Middle frontal gyrus (tissue), 1 donor: Measurements from ENCODE around the gene GALNT11.
"Not testable (repeated sequence)": the region's sequence is repeated elsewhere in the genome, so short reads cannot be mapped to it uniquely, and the experiment has no call there.

Source experiments
- DNase-seq: peaks from one replicate; pipeline ENCODE4 v3.0.0-alpha.2; 2015; ENCODE audit warnings: low spot score; ENCODE audit errors: extremely low spot score

The GALNT11 gene

GRCh38 chr7:152027491-152028365 lies 2.3 kb downstream of the GALNT11 start:
- not testable (repeated sequence) for DNase-seq

- DNase-seq = not testable (repeated sequence)
Measured at GRCh38 chr7:152030059-152030458, 4.6 kb downstream of the GALNT11 start.

GRCh38 chr7:152030639-152031038 lies 5.2 kb downstream of the GALNT11 start:
- DNase-seq = not testable (repeated sequence)

GRCh38 chr7:152035817-152036216 lies 10.3 kb downstream of the GALNT11 start:
- DNase-seq = no peak

GRCh38 chr7:152038410-152038809 lies 12.9 kb downstream of the GALNT11 start:
- DNase-seq = not testable (repeated sequence)

GRCh38 chr7:152043086-152043485 lies 17.6 kb downstream of the GALNT11 start:
- not testable (repeated sequence) for DNase-seq

GRCh38 chr7:152044909-152045308 lies 19.4 kb downstream of the GALNT11 start:
- DNase-seq = not testable (repeated sequence)

- no peak for DNase-seq
Measured at GRCh38 chr7:152046531-152046930, 21.1 kb downstream of the GALNT11 start.

GRCh38 chr7:152048051-152048450 lies 22.6 kb downstream of the GALNT11 start:
- no peak for DNase-seq

- DNase-seq = no peak
Measured at GRCh38 chr7:152050547-152050971, 25.1 kb downstream of the GALNT11 start.

GRCh38 chr7:152051968-152052367 lies 26.5 kb downstream of the GALNT11 start:
- no peak for DNase-seq

GRCh38 chr7:152052771-152053170 lies 27.3 kb downstream of the GALNT11 start:
- no peak for DNase-seq

GRCh38 chr7:152054367-152055230 lies 29.1 kb downstream of the GALNT11 start:
- no peak for DNase-seq

- DNase-seq = no peak
Measured at GRCh38 chr7:152056621-152057274, 31.3 kb downstream of the GALNT11 start.

GRCh38 chr7:152059311-152059710 lies 33.8 kb downstream of the GALNT11 start:
- DNase-seq = no peak

GRCh38 chr7:152061086-152061485 lies 35.6 kb downstream of the GALNT11 start:
- not testable (repeated sequence) for DNase-seq

- DNase-seq = not testable (repeated sequence)
Measured at GRCh38 chr7:152063192-152063591, 37.7 kb downstream of the GALNT11 start.

- not testable (repeated sequence) for DNase-seq
Measured at GRCh38 chr7:152063821-152064220, 38.3 kb downstream of the GALNT11 start.

- DNase-seq = not testable (repeated sequence)
Measured at GRCh38 chr7:152065800-152066344, 40.4 kb downstream of the GALNT11 start.

GRCh38 chr7:152072421-152072820 lies 46.9 kb downstream of the GALNT11 start:
- no peak for DNase-seq

GRCh38 chr7:152073352-152073751 lies 47.9 kb downstream of the GALNT11 start:
- no peak for DNase-seq
